Measurements from ENCODE around the gene SLC11A2. TPM values are rescaled to one million over a fixed set of nuclear protein-coding genes. Genes with fewer than 3 reads are reported as not detected.
"Not testable (repeated sequence)": the region's sequence is repeated elsewhere in the genome, so short reads cannot be mapped to it uniquely, and the experiment has no call there.

Gene SLC11A2
- total and polyA plus RNA-seq, 2 donors (not counting 1 experiment from before 2014, with no cell fraction given): 19.7 to 42.0 TPM

DNA sequence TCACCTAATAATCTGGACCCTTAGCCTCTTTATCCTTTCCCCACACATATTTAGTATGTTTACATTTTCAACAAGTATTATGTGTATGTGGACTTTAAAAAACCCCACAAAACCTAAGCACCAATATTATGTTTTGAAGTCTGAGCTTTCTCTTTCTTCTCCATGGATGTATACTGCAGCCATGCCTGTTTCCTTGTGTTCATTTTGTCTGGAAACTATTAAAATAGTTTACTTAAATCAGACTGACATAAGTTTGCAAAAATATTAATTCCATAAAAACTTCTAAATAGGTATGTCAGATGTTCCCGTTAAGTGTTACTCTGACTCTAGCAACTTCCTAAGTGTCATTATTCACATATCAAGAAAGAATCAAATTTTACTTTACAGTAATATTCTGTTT is 70.9 kb downstream of the SLC11A2 start:
- intact Hi-C loops (cut with micrococcal nuclease): no loop called here
- H3K9me3 Mint-ChIP-seq (ENCODE audit: insufficient read depth): no peaks in the 10 kb centered on the region
- H3K27ac Mint-ChIP-seq: no peak overlapping the region
- WGBS (ENCODE audit: insufficient coverage): no CpG with 5 or more reads among the region's 1 CpG
- no peaks in the 10 kb centered on the region for H3K27me3 ChIP-seq (replicated peaks in 1 of 4; ENCODE audit: control extremely low read depth in 1 of 4, control insufficient read depth in 3 of 4, insufficient read depth in 4 of 4, low read length in 3 of 4)
- H3K36me3 ChIP-seq (replicated peaks in 1 of 2; ENCODE audit: control extremely low read depth in 1 of 2, control insufficient read depth in 1 of 2, extremely low read depth in 1 of 2, insufficient read depth in 2 of 2, low read length in 1 of 2): no peaks in the 10 kb centered on the region
- H3K4me1 Mint-ChIP-seq: peaks cover 7% of the 10 kb centered on the region
- TF ChIP-seq, protein P1, sequence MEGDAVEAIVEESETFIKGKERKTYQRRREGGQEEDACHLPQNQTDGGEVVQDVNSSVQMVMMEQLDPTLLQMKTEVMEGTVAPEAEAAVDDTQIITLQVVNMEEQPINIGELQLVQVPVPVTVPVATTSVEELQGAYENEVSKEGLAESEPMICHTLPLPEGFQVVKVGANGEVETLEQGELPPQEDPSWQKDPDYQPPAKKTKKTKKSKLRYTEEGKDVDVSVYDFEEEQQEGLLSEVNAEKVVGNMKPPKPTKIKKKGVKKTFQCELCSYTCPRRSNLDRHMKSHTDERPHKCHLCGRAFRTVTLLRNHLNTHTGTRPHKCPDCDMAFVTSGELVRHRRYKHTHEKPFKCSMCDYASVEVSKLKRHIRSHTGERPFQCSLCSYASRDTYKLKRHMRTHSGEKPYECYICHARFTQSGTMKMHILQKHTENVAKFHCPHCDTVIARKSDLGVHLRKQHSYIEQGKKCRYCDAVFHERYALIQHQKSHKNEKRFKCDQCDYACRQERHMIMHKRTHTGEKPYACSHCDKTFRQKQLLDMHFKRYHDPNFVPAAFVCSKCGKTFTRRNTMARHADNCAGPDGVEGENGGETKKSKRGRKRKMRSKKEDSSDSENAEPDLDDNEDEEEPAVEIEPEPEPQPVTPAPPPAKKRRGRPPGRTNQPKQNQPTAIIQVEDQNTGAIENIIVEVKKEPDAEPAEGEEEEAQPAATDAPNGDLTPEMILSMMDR (IDR thresholded peaks at IDR 0.05): no peak
- TF ChIP-seq EZH2 (IDR thresholded peaks at IDR 0.05; ENCODE audit: borderline replicate concordance, insufficient read depth, low read depth, low read length, poor library complexity, severe bottlenecking): no peak
- DNase-seq (no peak), ATAC-seq (ENCODE audit: low read depth) (no peak)
- H3K4me2 ChIP-seq (replicated peaks; ENCODE audit: low read depth, low read length, poor library complexity, severe bottlenecking): no peak overlapping the region
- no peak overlapping the region for H3K4me3 Mint-ChIP-seq
- CTCF ChIA-PET: no interaction called here
- no peak overlapping the region for H2AFZ ChIP-seq (ENCODE audit: insufficient read depth, low read depth, low read length, poor library complexity, severe bottlenecking)
- no peaks in the 10 kb centered on the region for H3K4me1 ChIP-seq (ENCODE audit: control insufficient read depth in 2 of 2, insufficient read depth in 2 of 2, low read length in 2 of 2)
- no peaks in the 10 kb centered on the region for H3K27me3 Mint-ChIP-seq
- H4K20me1 ChIP-seq (ENCODE audit: control insufficient read depth, insufficient read depth, low read length, poor library complexity, severe bottlenecking): no peaks in the 10 kb centered on the region
- no peak overlapping the region for H3K9ac ChIP-seq (ENCODE audit: low read length)
- H3K79me2 ChIP-seq (ENCODE audit: control insufficient read depth, insufficient read depth, low read length): no peaks in the 10 kb centered on the region
- H3K9me3 ChIP-seq (ENCODE audit: control extremely low read depth in 1 of 3, control insufficient read depth in 2 of 3, insufficient read depth in 1 of 3, low read length in 2 of 3): no peaks in the 10 kb centered on the region
- no peak overlapping the region for H3K4me3 ChIP-seq (ENCODE audit: control extremely low read depth in 1 of 5, extremely low read depth in 1 of 5, insufficient read depth in 1 of 5, low read depth in 2 of 5, low read length in 4 of 5)
- H3K27ac ChIP-seq (ENCODE audit: low read length in 2 of 2): no peak overlapping the region
- POLR2A ChIA-PET: no interaction called here

DNA sequence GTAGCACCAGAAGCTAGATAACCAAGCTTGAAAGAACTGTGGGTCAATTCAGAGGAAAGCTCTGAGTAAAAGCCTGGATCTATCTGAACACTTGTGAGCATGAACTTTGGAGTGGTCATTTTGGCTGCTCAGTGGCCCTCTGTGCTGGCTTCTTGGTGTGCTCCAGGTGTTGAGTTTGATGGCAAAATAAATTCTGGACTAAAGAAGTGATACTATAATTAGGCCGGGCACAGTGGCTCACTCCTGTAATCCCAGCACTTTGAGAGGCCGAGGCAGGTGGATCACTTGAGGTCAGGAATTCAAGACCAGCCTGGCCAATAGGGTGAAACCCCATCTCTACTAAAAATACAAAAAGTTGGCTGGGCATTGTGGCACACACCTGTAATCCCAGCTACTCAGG is 71.4 kb downstream of the SLC11A2 start:
- H3K4me1 Mint-ChIP-seq; DNase-seq; H4K20me1 ChIP-seq (ENCODE audit: control insufficient read depth, insufficient read depth, low read length, poor library complexity, severe bottlenecking); H3K4me1 ChIP-seq (ENCODE audit: control insufficient read depth in 2 of 2, insufficient read depth in 2 of 2, low read length in 2 of 2); POLR2A ChIA-PET; H3K27me3 Mint-ChIP-seq; H3K36me3 ChIP-seq (replicated peaks in 1 of 2; ENCODE audit: control extremely low read depth in 1 of 2, control insufficient read depth in 1 of 2, extremely low read depth in 1 of 2, insufficient read depth in 2 of 2, low read length in 1 of 2); H3K9ac ChIP-seq (ENCODE audit: low read length); H3K27ac Mint-ChIP-seq; CTCF ChIA-PET; H3K9me3 Mint-ChIP-seq (ENCODE audit: insufficient read depth); ATAC-seq (ENCODE audit: low read depth); H3K4me3 ChIP-seq (ENCODE audit: control extremely low read depth in 1 of 5, extremely low read depth in 1 of 5, insufficient read depth in 1 of 5, low read depth in 2 of 5, low read length in 4 of 5); H3K4me2 ChIP-seq (replicated peaks; ENCODE audit: low read depth, low read length, poor library complexity, severe bottlenecking); H3K27me3 ChIP-seq (replicated peaks in 1 of 4; ENCODE audit: control extremely low read depth in 1 of 4, control insufficient read depth in 3 of 4, insufficient read depth in 4 of 4, low read length in 3 of 4); H3K27ac ChIP-seq (ENCODE audit: low read length in 2 of 2); intact Hi-C loops (cut with micrococcal nuclease); H3K9me3 ChIP-seq (ENCODE audit: control extremely low read depth in 1 of 3, control insufficient read depth in 2 of 3, insufficient read depth in 1 of 3, low read length in 2 of 3); H2AFZ ChIP-seq (ENCODE audit: insufficient read depth, low read depth, low read length, poor library complexity, severe bottlenecking); H3K4me3 Mint-ChIP-seq; H3K79me2 ChIP-seq (ENCODE audit: control insufficient read depth, insufficient read depth, low read length): not testable (repeated sequence)
- 100% methylated on average over 2 of the region's 2 CpGs for WGBS (ENCODE audit: insufficient coverage)
